ENCODE results near the gene CFAP99.

GRCh38 chr4:2388429-2389182 lies 30.1 kb upstream of the CFAP99 start:
- no peak for TF ChIP-seq CTCF (IDR thresholded peaks at IDR 0.05)
- TF ChIP-seq POLR2A (IDR thresholded peaks at IDR 0.05), result no peak
